KBM-7 (cell line): Measurements from ENCODE around the gene AKT3.

ENCODE experiments used
- DNase-seq: peaks from one replicate; pipeline ENCODE4 v3.0.0-alpha.2; 2015
- in situ Hi-C: fragments of 300-500 bp; cut with MboI; formaldehyde crosslinking; loops from 2 replicates; pipeline ENCODE4 v1.14.3; 2020; ENCODE audit warnings: low sequenced_read_pairs, low pct_unique_long_range_greater_than_20kb, mixed read lengths

Gene AKT3

GRCh38 chr1:243507001-243507671, 342.9 kb downstream of the AKT3 start:
- in situ Hi-C loops = no loop called here
- DNase-seq = peak; percentile 55

- DNase-seq = no peak
- in situ Hi-C loops = no loop called here
Measured at GRCh38 chr1:243505986-243506689, 343.9 kb downstream of the AKT3 start.

- in situ Hi-C loops = no loop called here
- DNase-seq = no peak
Measured at GRCh38 chr1:243503155-243503554, 346.9 kb downstream of the AKT3 start.

- in situ Hi-C loops = no loop called here
- DNase-seq = no peak
Measured at GRCh38 chr1:243501002-243501401, 349.0 kb downstream of the AKT3 start.

- DNase-seq = no peak
- in situ Hi-C loops = no loop called here
Measured at GRCh38 chr1:243500512-243500911, 349.5 kb downstream of the AKT3 start.

- DNase-seq = no peak
Measured at GRCh38 chr1:243499711-243500110, 350.3 kb downstream of the AKT3 start.

GRCh38 chr1:243499248-243499647, 350.8 kb downstream of the AKT3 start:
- in situ Hi-C loops = no loop called here
- no peak for DNase-seq

More at GRCh38 chr1:243499711-243500110, 350.3 kb downstream of the AKT3 start:
- in situ Hi-C loops = no loop called here

- no peak for DNase-seq
- in situ Hi-C loops = no loop called here
Measured at GRCh38 chr1:243497939-243498681, 351.9 kb downstream of the AKT3 start.

GRCh38 chr1:243496806-243497205, 353.2 kb downstream of the AKT3 start:
- in situ Hi-C loops = no loop called here
- no peak for DNase-seq

- no peak for DNase-seq
- in situ Hi-C loops = no loop called here
Measured at GRCh38 chr1:243496187-243496646, 353.8 kb downstream of the AKT3 start.

GRCh38 chr1:243495442-243496186, 354.4 kb downstream of the AKT3 start:
- in situ Hi-C loops = no loop called here
- DNase-seq = peak; percentile 59

GRCh38 chr1:243494741-243495431, 355.2 kb downstream of the AKT3 start:
- no peak for DNase-seq
- in situ Hi-C loops = no loop called here

GRCh38 chr1:243493156-243494129, 356.6 kb downstream of the AKT3 start:
- no peak for DNase-seq
- in situ Hi-C loops = no loop called here

- in situ Hi-C loops = no loop called here
- DNase-seq = no peak
Measured at GRCh38 chr1:243490748-243491686, 359.0 kb downstream of the AKT3 start.

GRCh38 chr1:243489681-243490546, 360.1 kb downstream of the AKT3 start:
- no peak for DNase-seq
- in situ Hi-C loops = no loop called here

GRCh38 chr1:243489158-243489527, 360.9 kb downstream of the AKT3 start:
- in situ Hi-C loops = no loop called here

More at GRCh38 chr1:243489158-243489527, 360.9 kb downstream of the AKT3 start:
- DNase-seq = no peak
